Measurements from ENCODE around the gene CELF2. TPM values are rescaled to one million over a fixed set of nuclear protein-coding genes. Genes with fewer than 3 reads are reported as not detected.
"Not testable (repeated sequence)": the region's sequence is repeated elsewhere in the genome, so short reads cannot be mapped to it uniquely, and the experiment has no call there.

The CELF2 gene
- total and polyA plus RNA-seq, 2 of the 4 experiments (the other 2 are of a cell fraction), result 3.5 to 6.6 TPM

DNA sequence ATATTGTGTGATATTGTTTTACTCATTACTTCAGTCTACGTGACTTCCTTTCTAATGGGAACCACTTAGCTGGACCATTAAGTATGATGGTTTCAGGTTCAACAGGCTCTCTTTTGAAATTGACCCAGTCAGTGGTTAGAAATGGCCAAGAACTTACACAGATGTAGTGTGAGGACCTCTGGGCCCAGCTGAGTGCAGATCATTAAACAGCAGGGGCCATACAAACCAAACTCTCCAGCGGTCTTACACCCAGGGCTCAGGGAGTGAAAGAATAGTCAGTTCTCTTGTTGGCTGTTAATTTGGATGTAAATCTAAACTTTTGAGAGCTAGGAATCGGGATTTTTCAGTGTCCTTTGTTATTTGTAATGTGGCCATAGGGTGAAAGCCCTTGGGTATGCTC lies 107.3 kb downstream of the CELF2 start:
- intact Hi-C loops (cut with micrococcal nuclease) (no loop called here), dilution Hi-C loops (cut with HindIII; ENCODE audit: low sequenced_read_pairs, unreplicated experiment) (no loop called here), in situ Hi-C loops (cut with MboI; ENCODE audit: low sequenced_read_pairs) (no loop called here)
- Histone ChIP-seq H2AFZ (replicated peaks; ENCODE audit: low read length, poor library complexity) (no peak overlapping the region), H4K8ac (ENCODE audit: low read depth in 2 of 2, low read length in 2 of 2) (no peak overlapping the region), H4K20me1 (ENCODE audit: insufficient read depth, low read length) (no peaks in the 10 kb centered on the region), H3K79me1 (ENCODE audit: low read depth in 1 of 2, low read length in 2 of 2) (no peaks in the 10 kb centered on the region), H2AK5ac (ENCODE audit: low read depth, low read length) (no peak overlapping the region), H3K4me3 (ENCODE audit: insufficient read depth, low read depth, low read length) (no peak overlapping the region), H3K27ac (ENCODE audit: insufficient read depth, low read length) (no peak overlapping the region), H3K36me3 (ENCODE audit: control insufficient read depth, insufficient read depth, low read length) (no peaks in the 10 kb centered on the region), H3K14ac (replicated peaks; ENCODE audit: low read depth, low read length) (no peak overlapping the region), H2BK5ac (ENCODE audit: low read depth, low read length, poor library complexity, severe bottlenecking) (no peak overlapping the region), H3K18ac (ENCODE audit: low read depth, low read length) (no peak overlapping the region), H2AK9ac (replicated peaks; ENCODE audit: low read depth, low read length, poor library complexity) (no peak overlapping the region), H3K4me2 (ENCODE audit: low read depth, low read length) (no peak overlapping the region), H3K9me1 (ENCODE audit: insufficient read depth, low read length) (no peaks in the 10 kb centered on the region), H3K23ac (ENCODE audit: low read depth, low read length) (no peak overlapping the region), H3K4ac (ENCODE audit: low read depth, low read length) (no peak overlapping the region), H4K91ac (ENCODE audit: insufficient read depth, low read depth, low read length) (no peak overlapping the region), H2BK120ac (ENCODE audit: low read depth, low read length) (no peak overlapping the region), H3K9ac (ENCODE audit: low read depth, low read length) (no peak overlapping the region), H4K5ac (ENCODE audit: low read depth, low read length) (no peak overlapping the region), H3K56ac (ENCODE audit: extremely low read depth, insufficient read depth, low read length) (no peak overlapping the region), H2BK15ac (ENCODE audit: low read depth, low read length) (no peak overlapping the region), H3K4me1 (ENCODE audit: control insufficient read depth, insufficient read depth, low read length) (no peaks in the 10 kb centered on the region), H3K9me3 (ENCODE audit: control insufficient read depth, insufficient read depth, low read length) (no peaks in the 10 kb centered on the region), H2BK20ac (ENCODE audit: low read depth, low read length) (no peak overlapping the region), H3K27me3 (ENCODE audit: control insufficient read depth, insufficient read depth, low read length) (no peaks in the 10 kb centered on the region)
- no CpG with 5 or more reads among the region's 3 CpGs for WGBS, 2 experiments (ENCODE audit: extremely low coverage in 2 of 2, insufficient read length in 1 of 2)
- ChIA-PET POLR2A (ENCODE audit: unreplicated experiment) (no interaction called here), CTCF (no interaction called here)
- no peak for ATAC-seq (ENCODE audit: low read depth)
- TF ChIP-seq NFE2L2 (IDR thresholded peaks at IDR 0.05; ENCODE audit: low read depth, low read length), result no peak
- TF ChIP-seq CHD1 (IDR thresholded peaks at IDR 0.05; ENCODE audit: low read depth, low read length), result no peak
- TF ChIP-seq FOS (IDR thresholded peaks at IDR 0.05; ENCODE audit: low read depth, low read length), result no peak
- DNase-seq, result no peak
- no TSS peak for BruUV-seq (replicated peaks)

DNA sequence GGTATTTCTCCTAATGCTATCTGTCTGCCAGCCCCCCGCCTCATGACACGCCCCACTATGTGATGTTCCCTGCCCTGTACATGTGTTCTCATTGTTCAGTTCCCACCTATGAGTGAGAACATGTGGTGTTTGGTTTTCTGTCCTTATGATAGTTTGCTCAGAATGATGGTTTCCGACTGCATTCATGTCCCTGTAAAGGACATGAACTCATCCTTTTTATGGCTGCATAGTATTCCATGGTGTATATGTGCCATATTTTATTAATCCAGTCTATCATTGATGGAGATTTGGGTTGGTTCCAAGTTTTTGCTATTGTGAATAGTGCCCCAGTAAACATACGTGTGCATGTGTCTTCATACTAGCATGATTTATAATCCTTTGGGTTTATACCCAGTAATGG lies 109.3 kb downstream of the CELF2 start:
- POLR2A ChIA-PET (ENCODE audit: unreplicated experiment); in situ Hi-C loops (cut with MboI; ENCODE audit: low sequenced_read_pairs); H4K20me1 ChIP-seq (ENCODE audit: insufficient read depth, low read length); H3K27me3 ChIP-seq (ENCODE audit: control insufficient read depth, insufficient read depth, low read length); H3K23ac ChIP-seq (ENCODE audit: low read depth, low read length); H3K9me3 ChIP-seq (ENCODE audit: control insufficient read depth, insufficient read depth, low read length); H3K4ac ChIP-seq (ENCODE audit: low read depth, low read length); H3K56ac ChIP-seq (ENCODE audit: extremely low read depth, insufficient read depth, low read length); H2AK9ac ChIP-seq (replicated peaks; ENCODE audit: low read depth, low read length, poor library complexity); H3K4me2 ChIP-seq (ENCODE audit: low read depth, low read length); H3K79me1 ChIP-seq (ENCODE audit: low read depth in 1 of 2, low read length in 2 of 2); intact Hi-C loops (cut with micrococcal nuclease); dilution Hi-C loops (cut with HindIII; ENCODE audit: low sequenced_read_pairs, unreplicated experiment); H2BK120ac ChIP-seq (ENCODE audit: low read depth, low read length); H3K4me3 ChIP-seq (ENCODE audit: insufficient read depth, low read depth, low read length); H2BK15ac ChIP-seq (ENCODE audit: low read depth, low read length); CTCF ChIA-PET; H3K14ac ChIP-seq (replicated peaks; ENCODE audit: low read depth, low read length); BruUV-seq (replicated peaks); H3K4me1 ChIP-seq (ENCODE audit: control insufficient read depth, insufficient read depth, low read length); H3K27ac ChIP-seq (ENCODE audit: insufficient read depth, low read length); H3K18ac ChIP-seq (ENCODE audit: low read depth, low read length); H4K91ac ChIP-seq (ENCODE audit: insufficient read depth, low read depth, low read length); H2AK5ac ChIP-seq (ENCODE audit: low read depth, low read length); H4K5ac ChIP-seq (ENCODE audit: low read depth, low read length); DNase-seq; H2AFZ ChIP-seq (replicated peaks; ENCODE audit: low read length, poor library complexity); H2BK20ac ChIP-seq (ENCODE audit: low read depth, low read length); H2BK5ac ChIP-seq (ENCODE audit: low read depth, low read length, poor library complexity, severe bottlenecking); ATAC-seq (ENCODE audit: low read depth); H3K9me1 ChIP-seq (ENCODE audit: insufficient read depth, low read length); H3K36me3 ChIP-seq (ENCODE audit: control insufficient read depth, insufficient read depth, low read length); H3K9ac ChIP-seq (ENCODE audit: low read depth, low read length); H4K8ac ChIP-seq (ENCODE audit: low read depth in 2 of 2, low read length in 2 of 2): not testable (repeated sequence)
- no CpG with 5 or more reads among the region's 4 CpGs for whole genome bisulfite sequencing, 2 experiments (ENCODE audit: extremely low coverage in 2 of 2, insufficient read length in 1 of 2)
